ENCODE measurements around the gene TMX2. TPM values are rescaled to one million over a fixed set of nuclear protein-coding genes. Genes with fewer than 3 reads are reported as not detected.

Gene TMX2
- total RNA-seq, 1 experiment from 2014 or later = 93.9 TPM

GRCh38 chr11:57764566-57764965 lies 52.2 kb downstream of the TMX2 start:
- Histone ChIP-seq H3K27ac (ENCODE audit: low read depth, low read length) (no peak overlapping the region), H3K4me2 (ENCODE audit: low read length) (no peak overlapping the region), H3K27me3 (ENCODE audit: insufficient read depth, low read length) (no peaks in the 10 kb centered on the region), H3K9me3 (ENCODE audit: control insufficient read depth in 1 of 2, insufficient read depth in 1 of 2, low read depth in 1 of 2, low read length in 2 of 2) (no peaks in the 10 kb centered on the region), H3K4me1 (ENCODE audit: control insufficient read depth in 1 of 2, insufficient read depth in 2 of 2, low read length in 2 of 2) (peaks cover 22 to 39% of the 10 kb centered on the region in 2 experiments; a peak in 3 of 4 replicates), H3K79me2 (ENCODE audit: insufficient read depth, low read length) (peaks cover 79% of the 10 kb centered on the region), H3K4me3 (replicated peaks in 1 of 2; ENCODE audit: low read depth in 1 of 2, low read length in 2 of 2) (no peak overlapping the region), H3K9me2 (ENCODE audit: insufficient read depth) (no peaks in the 10 kb centered on the region), H3K9ac (ENCODE audit: low read length) (no peak overlapping the region), H3K36me3 (ENCODE audit: control insufficient read depth in 1 of 2, insufficient read depth in 2 of 2, low read length in 2 of 2) (no peaks in the 10 kb centered on the region; a peak in 1 of 4 replicates), H4K20me1 (ENCODE audit: insufficient read depth) (no peaks in the 10 kb centered on the region), H2AFZ (ENCODE audit: low read depth, low read length, poor library complexity, severe bottlenecking) (no peak overlapping the region)
- ChIA-PET CTCF (no interaction called here), RAD21 (ENCODE audit: low non-redundant PET in 1 of 2, low total read pairs in 2 of 2, uncharacterized antibody in 2 of 2, unreplicated experiment in 2 of 2) (interaction anchor here in 1 of 2 experiments (1.5 kb wide), 1 partner anchor 13 kb away, joined by 4 read pairs; the partner anchor contains the start of gene BTBD18), POLR2A (interaction anchor here (1.9 to 4.9 kb wide), 3 partner anchors 14 to 35 kb away, joined by 10 to 31 read pairs (median 14); no protein-coding TSS in a partner anchor)
- no TSS peak for BruUV-seq (replicated peaks)
- ATAC-seq (no peak), DNase-seq (ENCODE audit: low read depth, low spot score) (no peak)
- TF ChIP-seq MAX (IDR thresholded peaks at IDR 0.05) (no peak), ZBTB33 (IDR thresholded peaks at IDR 0.05; ENCODE audit: extremely low read depth, insufficient replicate concordance, low read length) (no peak), SIN3A (IDR thresholded peaks at IDR 0.05; ENCODE audit: low read depth) (no peak), ELF1 (IDR thresholded peaks at IDR 0.05; ENCODE audit: borderline replicate concordance, low read depth) (no peak), JUND (IDR thresholded peaks at IDR 0.05) (no peak), REST (IDR thresholded peaks at IDR 0.05; ENCODE audit: low read depth) (no peak), RAD21 (IDR thresholded peaks at IDR 0.05; ENCODE audit: low read depth) (no peak), FOSL1 (IDR thresholded peaks at IDR 0.05; ENCODE audit: low read depth) (no peak), CBX3 (IDR thresholded peaks at IDR 0.05; ENCODE audit: low read depth) (no peak), EZH2 (IDR thresholded peaks at IDR 0.05) (no peak), ATF3 (IDR thresholded peaks at IDR 0.05) (no peak)
- intact Hi-C loops (cut with micrococcal nuclease) = no loop called here
